ENCODE results near the gene PFDN5. TPM values are rescaled to one million over a fixed set of nuclear protein-coding genes. Genes with fewer than 3 reads are reported as not detected.

Gene PFDN5
- total and polyA plus RNA-seq, 9 of the 15 experiments (the other 6 are each of a cell fraction or from before 2014, with no cell fraction given), result 361 to 1,636 (median 742) TPM

- H2AFZ ChIP-seq (ENCODE audit: low read depth, low read length), result no peak overlapping the region
- ATAC-seq (no peak), DNase-seq (ENCODE audit: extremely low read depth in 1 of 4, low spot score in 3 of 4) (no peak), FAIRE-seq (no peak)
- H3K79me2 ChIP-seq (ENCODE audit: control insufficient read depth, insufficient read depth, low read length), result no peaks in the 10 kb centered on the region
- peaks cover 88% of the 10 kb centered on the region for H3K36me3 ChIP-seq (ENCODE audit: control insufficient read depth, insufficient read depth, low read length)
- POLR2A ChIA-PET, result interaction anchor here (0.6 to 2.1 kb wide), 5 partner anchors 8 to 58 kb away, joined by 3 to 6 read pairs (median 4); partner anchors contain the start of gene ESPL1
- H3K4me2 ChIP-seq (ENCODE audit: insufficient read depth, low read length), result no peak overlapping the region
- H3K27me3 ChIP-seq (ENCODE audit: control insufficient read depth in 2 of 2, insufficient read depth in 2 of 2, low read length in 2 of 2), result no peaks in the 10 kb centered on the region
- 85% methylated on average over 9 of the region's 9 CpGs for WGBS (ENCODE audit: insufficient coverage, low coverage, missing lambda C conversion rate)
- H3K4me1 ChIP-seq (replicated peaks in 1 of 2; ENCODE audit: control insufficient read depth in 2 of 2, insufficient read depth in 2 of 2, low read length in 2 of 2), result peaks cover 0 to 6% of the 10 kb centered on the region in 2 experiments; a peak in 1 of 5 replicates
- H3K9me3 ChIP-seq (replicated peaks; ENCODE audit: control insufficient read depth, insufficient read depth, low read depth, low read length), result no peaks in the 10 kb centered on the region
- CTCF ChIA-PET (ENCODE audit: low intra/inter-chr PET ratio), result interaction anchor here (3.1 kb wide), 1 partner anchor 73 kb away, joined by 41 read pairs; no protein-coding TSS in a partner anchor
- TF ChIP-seq POLR3A (IDR thresholded peaks at IDR 0.05; ENCODE audit: borderline replicate concordance, extremely low read depth, insufficient read depth, insufficient read length) (no peak), POLR2AphosphoS5 (IDR thresholded peaks at IDR 0.05; ENCODE audit: control insufficient read depth, insufficient read depth, low read depth, low read length) (0 out of 2 replicates have a peak, but pooled peaks have one; percentile 10)
- BruUV-seq (replicated peaks), result no TSS peak
- intact Hi-C loops (cut with micrococcal nuclease), result loop anchor here (5.0 kb wide), 1 partner anchor 129 kb away; no protein-coding TSS in a partner anchor
- no peak overlapping the region for H3K27ac ChIP-seq (ENCODE audit: extremely low read depth, low read depth, low read length)
- H3K9me1 ChIP-seq (ENCODE audit: control insufficient read depth, insufficient read depth, low read length), result no peaks in the 10 kb centered on the region
- in situ Hi-C loops (cut with MboI), result loop anchor here (5.0 kb wide), 2 partner anchors 74 to 219 kb away; no protein-coding TSS in a partner anchor
- H4K20me1 ChIP-seq (replicated peaks; ENCODE audit: control insufficient read depth, insufficient read depth, low read length), result no peaks in the 10 kb centered on the region
- H3K4me3 ChIP-seq, result no peak overlapping the region
- peak overlapping the region in 1 of 2 experiments; percentile 23; a peak in 1 of 4 replicates for H3K9ac ChIP-seq (ENCODE audit: insufficient read depth in 1 of 2, low read depth in 2 of 2, low read length in 2 of 2)
Measured at GRCh38 chr12:53286448-53286847, 8.9 kb upstream of the PFDN5 start.

GRCh38 chr12:53287741-53288216 lies 7.6 kb upstream of the PFDN5 start:
- POLR2A ChIA-PET, result interaction anchor here (0.5 to 1.7 kb wide), 5 partner anchors 10 to 721 kb away, joined by 4 to 6 read pairs (median 4); partner anchors contain the start of genes ESPL1 and HOXC8
- FAIRE-seq (peak; percentile 94), ATAC-seq (peak; percentile 96), DNase-seq (ENCODE audit: extremely low read depth in 1 of 4, low spot score in 3 of 4) (peak; percentile 67 to 78 (median 74))
- Histone ChIP-seq H3K4me2 (ENCODE audit: insufficient read depth, low read length) (no peak overlapping the region), H3K27ac (ENCODE audit: extremely low read depth, low read depth, low read length) (no peak overlapping the region), H3K9me3 (replicated peaks; ENCODE audit: control insufficient read depth, insufficient read depth, low read depth, low read length) (no peaks in the 10 kb centered on the region), H3K79me2 (ENCODE audit: control insufficient read depth, insufficient read depth, low read length) (no peaks in the 10 kb centered on the region), H3K4me3 (no peak overlapping the region), H3K27me3 (ENCODE audit: control insufficient read depth in 2 of 2, insufficient read depth in 2 of 2, low read length in 2 of 2) (no peaks in the 10 kb centered on the region), H3K9me1 (ENCODE audit: control insufficient read depth, insufficient read depth, low read length) (no peaks in the 10 kb centered on the region), H3K9ac (ENCODE audit: insufficient read depth in 1 of 2, low read depth in 2 of 2, low read length in 2 of 2) (0 out of 4 replicates have a peak overlapping the region, but pooled peaks of 1 of the 2 experiments have one; percentile 54), H3K36me3 (ENCODE audit: control insufficient read depth, insufficient read depth, low read length) (peaks cover 88% of the 10 kb centered on the region), H3K4me1 (replicated peaks in 1 of 2; ENCODE audit: control insufficient read depth in 2 of 2, insufficient read depth in 2 of 2, low read length in 2 of 2) (peaks cover 0 to 6% of the 10 kb centered on the region in 2 experiments; a peak in 1 of 5 replicates), H2AFZ (ENCODE audit: low read depth, low read length) (no peak overlapping the region), H4K20me1 (replicated peaks; ENCODE audit: control insufficient read depth, insufficient read depth, low read length) (no peaks in the 10 kb centered on the region)
- intact Hi-C loops (cut with micrococcal nuclease) (loop anchor here (1.0 to 5.0 kb wide), 3 partner anchors 36 to 130 kb away; no protein-coding TSS in a partner anchor), in situ Hi-C loops (cut with MboI) (loop anchor here (5.0 kb wide), 2 partner anchors 75 to 220 kb away; no protein-coding TSS in a partner anchor)
- 50% methylated on average over 10 of the region's 11 CpGs for WGBS (ENCODE audit: insufficient coverage, low coverage, missing lambda C conversion rate)
- CTCF ChIA-PET (ENCODE audit: low intra/inter-chr PET ratio), result interaction anchor here (0.7 to 3.1 kb wide), 3 partner anchors 75 to 186 kb away, joined by 3 to 41 read pairs (median 7); no protein-coding TSS in a partner anchor
- no TSS peak for BruUV-seq (replicated peaks)
- TF ChIP-seq ZNF830 (CRISPR knock-in tag; IDR thresholded peaks at IDR 0.05), result no peak
- no peak for TF ChIP-seq CCNT2 (IDR thresholded peaks at IDR 0.05; ENCODE audit: borderline replicate concordance, extremely low read depth, insufficient read length, low read depth, low read length)
- no peak for TF ChIP-seq ZSCAN29 (IDR thresholded peaks at IDR 0.05)
- TF ChIP-seq EZH2 (IDR thresholded peaks at IDR 0.05; ENCODE audit: borderline replicate concordance, low read depth, low read length), result no peak
- TF ChIP-seq ZNF347 (CRISPR knock-in tag; IDR thresholded peaks at IDR 0.05; ENCODE audit: low read depth), result no peak
- TF ChIP-seq ZNF124 (CRISPR knock-in tag; IDR thresholded peaks at IDR 0.05), result no peak
- no peak for TF ChIP-seq ZBTB33 (CRISPR knock-in tag; IDR thresholded peaks at IDR 0.05)
- TF ChIP-seq MYNN (IDR thresholded peaks at IDR 0.05), result no peak
- TF ChIP-seq MYNN (CRISPR knock-in tag; IDR thresholded peaks at IDR 0.05), result no peak

All from K562 (cell line).